Omental fat pad (tissue), 4 donors: ENCODE measurements around the gene TNFRSF21. TPM values are rescaled to one million over a fixed set of nuclear protein-coding genes. Genes with fewer than 3 reads are reported as not detected.
A peak's percentile ranks its signal among the peaks of the same experiment; 100 is the strongest.

Source experiments
- ATAC-seq: fragments of 150-250 bp; one replicate; pipeline ENCODE4 v1.9.1; 2016; ENCODE audit warnings: mild to moderate bottlenecking, moderate library complexity; ENCODE audit not compliant: low FRiP score
- DNase-seq: peaks from one replicate; pipeline ENCODE4 v3.0.0-alpha.2; 2019; ENCODE audit warnings: low spot score
- CTCF ChIP-seq, 3 donors: fragments of 450-650 bp; IDR thresholded peaks; one replicate each; pipeline ENCODE4 v1.5.1; 2016 to 2017; ENCODE audit warnings: antibody characterized with exemption in 3 of 3, mild to moderate bottlenecking in 3 of 3, moderate library complexity in 2 of 3
- total RNA-seq, 4 donors: library from RNA; depleted of rRNA; stranded (reverse); fragments of >200 nt; gene quantifications; one replicate each; pipeline ENCODE4 v1.1.0, GENCODE V29; 2016

The TNFRSF21 gene
- total RNA-seq, 4 donors from 2014 or later: 43.3 to 72.4 (median 64.9) TPM

- no peak for TF ChIP-seq CTCF (IDR thresholded peaks at IDR 0.05)
- DNase-seq: no peak
- ATAC-seq: no peak
Observed at GRCh38 chr6:47250302-47250701, 59.4 kb downstream of the TNFRSF21 start.

GRCh38 chr6:47248446-47248845 lies 61.3 kb downstream of the TNFRSF21 start:
- ATAC-seq: no peak
- no peak for DNase-seq

GRCh38 chr6:47247227-47247797 lies 62.4 kb downstream of the TNFRSF21 start:
- no peak for TF ChIP-seq CTCF (IDR thresholded peaks at IDR 0.05)
- DNase-seq (no peak), ATAC-seq (peak; percentile 46)

More at GRCh38 chr6:47248446-47248845, 61.3 kb downstream of the TNFRSF21 start:
- TF ChIP-seq CTCF (IDR thresholded peaks at IDR 0.05): no peak

- DNase-seq (no peak), ATAC-seq (no peak)
- no peak for TF ChIP-seq CTCF (IDR thresholded peaks at IDR 0.05)
Observed at GRCh38 chr6:47246551-47246950, 63.2 kb downstream of the TNFRSF21 start.

GRCh38 chr6:47245745-47246371 lies 63.8 kb downstream of the TNFRSF21 start:
- no peak for ATAC-seq
- TF ChIP-seq CTCF (IDR thresholded peaks at IDR 0.05): no peak
- no peak for DNase-seq

GRCh38 chr6:47242483-47243386 lies 67.0 kb downstream of the TNFRSF21 start:
- peak; percentile 48 for DNase-seq
- peak; percentile 94 for ATAC-seq
- no peak for TF ChIP-seq CTCF (IDR thresholded peaks at IDR 0.05)
